ENCODE data around the gene DNLZ.

GRCh38 chr9:136345281-136346156 is 18.0 kb downstream of the DNLZ start:
- TF ChIP-seq CREB3 (tag; conservative IDR thresholded peaks at IDR 0.05; ENCODE audit: low read depth): no peak
- TF ChIP-seq ZZZ3 (IDR thresholded peaks at IDR 0.05): no peak
- TF ChIP-seq SNRNP70 (optimal IDR thresholded peaks at IDR 0.05; ENCODE audit: low read depth, low read length): no peak
- TF ChIP-seq MTA2 (IDR thresholded peaks at IDR 0.05; ENCODE audit: low read depth): no peak
- no peak for TF ChIP-seq GABPA (tag; conservative IDR thresholded peaks at IDR 0.05; ENCODE audit: low read depth)
- no peak for TF ChIP-seq TARDBP (IDR thresholded peaks at IDR 0.05)
- no peak for TF ChIP-seq ILK (tag; IDR thresholded peaks at IDR 0.05; ENCODE audit: borderline replicate concordance, low read depth)
- TF ChIP-seq ELF1 (tag; IDR thresholded peaks at IDR 0.05): no peak

Measured in K562 (cell line).